Upper lobe of left lung (tissue), 4 donors: ENCODE measurements around the gene IWS1.

Experiments
- POLR2A ChIP-seq, 4 donors: fragments of 450-650 bp; IDR thresholded peaks; one replicate each; pipeline ENCODE4 v1.5.1; 2016 to 2017; ENCODE audit warnings: antibody characterized with exemption in 4 of 4, mild to moderate bottlenecking in 2 of 4
- TF ChIP-seq, protein P1 (sequence below), 6 experiments: fragments of 450-650 bp in 4 of 6; fragments of 200-600 bp in 2 of 6; sonication (generic) in 2 of 6; IDR thresholded peaks; one replicate each; pipeline ENCODE4 v1.5.1; 2016 to 2019; ENCODE audit warnings: antibody characterized with exemption in 6 of 6

DNA sequence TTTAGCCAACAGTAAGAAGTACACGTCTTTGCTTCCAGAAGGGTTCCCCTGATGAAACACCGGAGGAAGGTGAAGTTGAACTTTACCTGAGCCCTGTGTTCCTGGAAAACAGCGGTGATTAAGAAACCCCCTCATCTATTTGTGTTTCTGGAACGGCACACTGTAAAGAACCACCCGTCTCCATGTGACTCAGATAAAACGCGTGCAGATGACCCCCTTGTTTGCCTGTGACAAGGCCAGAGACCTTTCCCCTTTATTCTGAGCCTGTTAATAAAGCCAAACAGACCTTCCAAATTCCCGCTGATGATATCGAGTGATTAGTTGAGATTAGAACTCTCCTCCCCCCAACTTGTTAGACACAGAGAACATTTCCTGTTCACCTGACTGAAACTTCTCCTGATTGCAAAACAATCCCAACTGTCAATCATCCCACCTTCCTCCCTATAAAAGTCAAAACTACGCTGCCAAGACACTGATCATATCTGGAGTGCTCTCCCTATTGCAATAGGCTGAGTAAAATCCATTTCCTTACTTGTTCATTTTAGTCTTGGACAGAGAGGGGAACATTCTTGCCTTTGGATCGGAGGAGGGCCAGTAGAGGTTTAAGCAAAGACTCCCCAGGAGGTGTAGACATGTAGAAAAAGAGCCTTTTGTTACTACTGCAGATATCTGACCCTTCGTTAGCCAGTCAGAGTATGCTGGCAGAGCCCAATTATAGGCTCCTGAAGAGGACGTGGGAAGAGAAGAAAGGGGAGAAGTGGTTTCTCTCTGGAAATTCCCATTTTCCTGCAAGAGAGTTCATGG, 914 bp upstream of the IWS1 start:
- TF ChIP-seq POLR2A (IDR thresholded peaks at IDR 0.05), result no peak
- TF ChIP-seq, protein P1, sequence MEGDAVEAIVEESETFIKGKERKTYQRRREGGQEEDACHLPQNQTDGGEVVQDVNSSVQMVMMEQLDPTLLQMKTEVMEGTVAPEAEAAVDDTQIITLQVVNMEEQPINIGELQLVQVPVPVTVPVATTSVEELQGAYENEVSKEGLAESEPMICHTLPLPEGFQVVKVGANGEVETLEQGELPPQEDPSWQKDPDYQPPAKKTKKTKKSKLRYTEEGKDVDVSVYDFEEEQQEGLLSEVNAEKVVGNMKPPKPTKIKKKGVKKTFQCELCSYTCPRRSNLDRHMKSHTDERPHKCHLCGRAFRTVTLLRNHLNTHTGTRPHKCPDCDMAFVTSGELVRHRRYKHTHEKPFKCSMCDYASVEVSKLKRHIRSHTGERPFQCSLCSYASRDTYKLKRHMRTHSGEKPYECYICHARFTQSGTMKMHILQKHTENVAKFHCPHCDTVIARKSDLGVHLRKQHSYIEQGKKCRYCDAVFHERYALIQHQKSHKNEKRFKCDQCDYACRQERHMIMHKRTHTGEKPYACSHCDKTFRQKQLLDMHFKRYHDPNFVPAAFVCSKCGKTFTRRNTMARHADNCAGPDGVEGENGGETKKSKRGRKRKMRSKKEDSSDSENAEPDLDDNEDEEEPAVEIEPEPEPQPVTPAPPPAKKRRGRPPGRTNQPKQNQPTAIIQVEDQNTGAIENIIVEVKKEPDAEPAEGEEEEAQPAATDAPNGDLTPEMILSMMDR (IDR thresholded peaks at IDR 0.05), result no peak
